Activated CD8-positive, alpha-beta memory T cell treated with anti-CD3 and anti-CD28 coated beads for 4 hours (primary cell): ENCODE measurements around the gene ZNF415.
"Not testable (repeated sequence)": the region's sequence is repeated elsewhere in the genome, so short reads cannot be mapped to it uniquely, and the experiment has no call there.

Experiments
- DNase-seq, 2 donors: peaks; one replicate each; pipeline ENCODE4 v3.0.0-alpha.2; 2020; ENCODE audit warnings: low read depth in 2 of 2

The ZNF415 gene

GRCh38 chr19:53102756-53103233 lies 29.9 kb downstream of the ZNF415 start:
- no peak for DNase-seq

GRCh38 chr19:53102206-53102755 lies 30.4 kb downstream of the ZNF415 start:
- DNase-seq: no peak

GRCh38 chr19:53101518-53101917 lies 31.2 kb downstream of the ZNF415 start:
- DNase-seq: no peak

GRCh38 chr19:53098570-53098969 lies 34.1 kb downstream of the ZNF415 start:
- DNase-seq: not testable (repeated sequence)

GRCh38 chr19:53096982-53097690 lies 35.6 kb downstream of the ZNF415 start:
- DNase-seq: not testable (repeated sequence)

- DNase-seq: not testable (repeated sequence)
Measured at GRCh38 chr19:53096579-53096978, 36.1 kb downstream of the ZNF415 start.

GRCh38 chr19:53094754-53095575 lies 37.7 kb downstream of the ZNF415 start:
- no peak for DNase-seq

GRCh38 chr19:53092723-53093122 lies 40.0 kb downstream of the ZNF415 start:
- no peak for DNase-seq

GRCh38 chr19:53091413-53092254 lies 41.1 kb downstream of the ZNF415 start:
- DNase-seq: no peak

- no peak for DNase-seq
Measured at GRCh38 chr19:53088091-53088490, 44.6 kb downstream of the ZNF415 start.

GRCh38 chr19:53086949-53087348 lies 45.8 kb downstream of the ZNF415 start:
- no peak for DNase-seq

- DNase-seq: no peak
Measured at GRCh38 chr19:53085496-53085895, 47.2 kb downstream of the ZNF415 start.

GRCh38 chr19:53082929-53083328 lies 49.8 kb downstream of the ZNF415 start:
- no peak for DNase-seq

- DNase-seq: no peak
Measured at GRCh38 chr19:53079313-53079924, 53.3 kb downstream of the ZNF415 start.

GRCh38 chr19:53078668-53079067 lies 54.0 kb downstream of the ZNF415 start:
- no peak for DNase-seq

GRCh38 chr19:53076984-53077383 lies 55.7 kb downstream of the ZNF415 start:
- no peak for DNase-seq

- DNase-seq: no peak
Measured at GRCh38 chr19:53068834-53069233, 63.9 kb downstream of the ZNF415 start.

- no peak for DNase-seq
Measured at GRCh38 chr19:53068199-53068598, 64.5 kb downstream of the ZNF415 start.

- no peak for DNase-seq
Measured at GRCh38 chr19:53057904-53058580, 74.7 kb downstream of the ZNF415 start.
